ENCODE results near the gene ADD3. TPM values are rescaled to one million over a fixed set of nuclear protein-coding genes. Genes with fewer than 3 reads are reported as not detected.

ADD3 gene
- total RNA-seq, 2 experiments from 2014 or later = 85.2 to 85.8 TPM

DNA sequence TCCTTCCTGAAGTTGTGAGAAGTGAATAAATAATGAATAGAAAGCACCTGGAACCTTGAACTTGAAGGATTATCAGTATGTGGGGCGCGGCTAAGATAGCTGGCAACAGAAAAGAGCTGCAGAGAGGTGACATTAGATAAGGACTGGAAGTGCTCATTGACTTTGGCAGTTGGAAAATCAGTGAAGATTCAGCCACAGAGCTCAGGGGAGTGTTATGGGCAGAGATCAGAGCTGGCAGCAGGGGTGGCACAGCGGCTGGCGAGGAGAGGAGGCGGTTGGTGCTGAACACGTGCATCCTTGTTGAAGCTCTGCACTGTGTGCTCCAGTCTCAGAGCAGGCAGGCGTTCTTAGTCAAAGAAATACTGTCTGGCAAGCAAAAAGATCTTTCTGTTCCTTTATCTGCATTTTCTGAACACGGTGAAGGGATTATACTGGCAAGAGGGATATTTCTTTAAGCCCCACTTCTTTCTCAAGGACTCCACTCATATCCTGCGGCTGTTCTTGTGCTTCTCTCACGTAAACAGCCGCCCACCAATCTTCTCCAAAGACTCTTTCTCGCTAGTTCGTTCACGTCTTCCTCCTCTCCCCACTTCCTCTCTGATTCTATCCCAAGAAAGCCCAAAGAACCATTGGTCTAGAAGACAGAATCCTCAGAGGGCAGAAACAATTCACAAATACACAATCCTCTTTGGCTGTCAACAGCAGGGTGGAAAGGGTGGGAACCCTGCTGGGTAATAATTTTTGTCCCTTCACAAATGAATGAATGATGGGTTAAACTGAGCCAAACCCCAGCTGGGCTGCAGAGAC lies 38.6 kb upstream of the ADD3 start:
- no peaks in the 10 kb centered on the region for H3K36me3 Mint-ChIP-seq (ENCODE audit: low read depth)
- CTCF ChIA-PET = interaction anchor here (0.5 to 2.4 kb wide), 5 partner anchors 10 to 112 kb away, joined by 3 to 16 read pairs (median 6); no protein-coding TSS in a partner anchor

GRCh38 chr10:109969760-109970346 lies 37.9 kb upstream of the ADD3 start:
- intact Hi-C loops (cut with micrococcal nuclease) = no loop called here
- CTCF ChIA-PET = no interaction called here
- peaks cover 2% of the 10 kb centered on the region for H3K4me1 Mint-ChIP-seq (ENCODE audit: low read depth)
- H3K9me3 Mint-ChIP-seq = no peaks in the 10 kb centered on the region
- no peak for DNase-seq
- H3K36me3 Mint-ChIP-seq (ENCODE audit: low read depth) = no peaks in the 10 kb centered on the region
- no peak overlapping the region for H3K27ac Mint-ChIP-seq
- H3K27me3 Mint-ChIP-seq (ENCODE audit: low read depth) = no peaks in the 10 kb centered on the region
- no peak overlapping the region for H3K4me3 Mint-ChIP-seq

More for the DNA sequence above, 38.6 kb upstream of the ADD3 start:
- Mint-ChIP-seq H3K9me3 (no peaks in the 10 kb centered on the region), H3K4me3 (no peak overlapping the region), H3K27me3 (ENCODE audit: low read depth) (no peaks in the 10 kb centered on the region), H3K27ac (no peak overlapping the region), H3K4me1 (ENCODE audit: low read depth) (peaks cover 2% of the 10 kb centered on the region)
- intact Hi-C loops (cut with micrococcal nuclease) = no loop called here
- no peak for DNase-seq

GRCh38 chr10:109971634-109972033 lies 36.1 kb upstream of the ADD3 start:
- H3K4me3 Mint-ChIP-seq = no peak overlapping the region
- no peak for DNase-seq
- intact Hi-C loops (cut with micrococcal nuclease) = no loop called here
- H3K4me1 Mint-ChIP-seq (ENCODE audit: low read depth) = peaks cover 3% of the 10 kb centered on the region
- CTCF ChIA-PET = interaction anchor here (0.6 kb wide), 1 partner anchor 23 kb away, joined by 3 read pairs; no protein-coding TSS in a partner anchor
- H3K9me3 Mint-ChIP-seq = no peaks in the 10 kb centered on the region
- H3K36me3 Mint-ChIP-seq (ENCODE audit: low read depth) = no peaks in the 10 kb centered on the region
- no peaks in the 10 kb centered on the region for H3K27me3 Mint-ChIP-seq (ENCODE audit: low read depth)
- H3K27ac Mint-ChIP-seq = no peak overlapping the region

DNA sequence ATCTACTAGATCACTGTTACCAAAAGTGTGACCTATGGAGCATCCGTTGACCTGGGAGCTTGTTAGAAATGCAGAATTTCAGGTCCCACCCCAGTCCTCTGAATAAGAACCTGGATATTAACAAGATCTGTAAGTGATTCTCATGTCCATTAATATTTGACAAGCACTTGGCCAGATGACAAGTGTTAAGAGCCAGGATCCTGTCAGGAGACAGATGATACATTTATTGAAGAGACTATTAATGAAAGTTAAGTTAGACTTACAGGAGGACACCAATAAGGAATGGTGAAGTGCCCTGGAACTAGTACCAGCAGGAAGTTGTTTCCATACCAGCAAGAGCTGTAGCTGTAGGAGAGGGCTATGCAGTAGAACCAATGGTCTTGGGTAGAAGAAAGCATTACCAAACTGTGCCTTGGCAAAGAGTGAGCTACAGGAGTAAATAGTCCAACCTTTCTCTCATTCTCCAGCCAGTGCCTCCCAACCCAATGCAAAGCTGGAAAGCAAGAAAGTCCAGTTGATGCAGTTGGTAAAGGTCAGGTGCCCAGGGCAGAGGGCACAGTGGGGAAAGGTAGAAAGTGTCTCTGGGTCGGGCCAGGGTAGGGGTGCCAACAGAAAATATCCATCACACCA lies 35.3 kb upstream of the ADD3 start:
- H3K4me1 Mint-ChIP-seq (ENCODE audit: low read depth) = peaks cover 7% of the 10 kb centered on the region
- CTCF ChIA-PET = interaction anchor here (0.9 kb wide), 1 partner anchor 88 kb away, joined by 3 read pairs; no protein-coding TSS in a partner anchor
- no peaks in the 10 kb centered on the region for H3K9me3 Mint-ChIP-seq
- H3K27me3 Mint-ChIP-seq (ENCODE audit: low read depth) = no peaks in the 10 kb centered on the region
- intact Hi-C loops (cut with micrococcal nuclease) = no loop called here
- DNase-seq = no peak
- H3K36me3 Mint-ChIP-seq (ENCODE audit: low read depth) = no peaks in the 10 kb centered on the region
- H3K4me3 Mint-ChIP-seq = no peak overlapping the region
- no peak overlapping the region for H3K27ac Mint-ChIP-seq

DNA sequence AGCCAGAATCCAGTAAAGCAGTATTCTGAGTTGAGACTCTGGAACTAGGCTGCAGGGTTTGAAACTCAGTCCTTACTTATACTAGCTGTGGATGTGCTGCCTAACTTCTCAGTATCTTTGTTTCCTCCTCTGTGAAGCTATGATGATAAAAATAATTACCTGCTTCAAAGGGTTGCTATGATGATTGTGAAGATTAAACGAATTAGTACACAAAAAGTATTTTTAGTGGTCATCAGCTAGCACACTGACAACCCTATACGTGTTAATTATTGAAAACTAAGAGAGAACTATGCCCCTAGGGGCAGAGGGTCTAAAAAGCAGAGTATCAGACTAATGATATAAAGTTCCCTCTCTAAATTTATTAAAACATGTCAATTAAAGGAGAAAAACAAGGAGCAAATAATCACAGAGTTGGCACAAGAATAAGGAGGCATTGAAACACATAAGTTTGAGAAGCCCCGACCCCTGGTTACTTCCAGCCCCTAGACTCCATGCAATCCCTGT lies 34.4 kb upstream of the ADD3 start:
- no peak overlapping the region for H3K27ac Mint-ChIP-seq
- intact Hi-C loops (cut with micrococcal nuclease) = no loop called here
- no peak overlapping the region for H3K4me3 Mint-ChIP-seq
- no peaks in the 10 kb centered on the region for H3K36me3 Mint-ChIP-seq (ENCODE audit: low read depth)
- no peaks in the 10 kb centered on the region for H3K9me3 Mint-ChIP-seq
- no peak for DNase-seq
- H3K27me3 Mint-ChIP-seq (ENCODE audit: low read depth) = no peaks in the 10 kb centered on the region
- CTCF ChIA-PET = interaction anchor here (0.7 to 0.9 kb wide), 3 partner anchors 15 to 106 kb away, joined by 3 read pairs; no protein-coding TSS in a partner anchor
- H3K4me1 Mint-ChIP-seq (ENCODE audit: low read depth) = peaks cover 7% of the 10 kb centered on the region

GRCh38 chr10:109974504-109975191 lies 33.1 kb upstream of the ADD3 start:
- intact Hi-C loops (cut with micrococcal nuclease) = loop anchor here (5.0 kb wide), 1 partner anchor 593 kb away; the partner anchor contains the start of gene SMC3
- Mint-ChIP-seq H3K4me3 (no peak overlapping the region), H3K27ac (no peak overlapping the region), H3K9me3 (no peaks in the 10 kb centered on the region), H3K4me1 (ENCODE audit: low read depth) (peaks cover 14% of the 10 kb centered on the region), H3K36me3 (ENCODE audit: low read depth) (no peaks in the 10 kb centered on the region), H3K27me3 (ENCODE audit: low read depth) (no peaks in the 10 kb centered on the region)
- CTCF ChIA-PET = interaction anchor here (0.6 to 2.3 kb wide), 3 partner anchors 91 to 1116 kb away, joined by 4 to 10 read pairs (median 4); no protein-coding TSS in a partner anchor
- DNase-seq = no peak

GRCh38 chr10:109975244-109976190 lies 32.3 kb upstream of the ADD3 start:
- DNase-seq = no peak
- H3K4me1 Mint-ChIP-seq (ENCODE audit: low read depth) = peaks cover 14% of the 10 kb centered on the region
- H3K27ac Mint-ChIP-seq = no peak overlapping the region
- H3K36me3 Mint-ChIP-seq (ENCODE audit: low read depth) = no peaks in the 10 kb centered on the region
- H3K27me3 Mint-ChIP-seq (ENCODE audit: low read depth) = no peaks in the 10 kb centered on the region
- CTCF ChIA-PET = interaction anchor here (0.6 to 2.3 kb wide), 12 partner anchors 18 to 1115 kb away, joined by 3 to 10 read pairs (median 4); no protein-coding TSS in a partner anchor
- H3K4me3 Mint-ChIP-seq = no peak overlapping the region
- H3K9me3 Mint-ChIP-seq = no peaks in the 10 kb centered on the region
- intact Hi-C loops (cut with micrococcal nuclease) = loop anchor here (5.0 kb wide), 1 partner anchor 592 kb away; the partner anchor contains the start of gene SMC3

GRCh38 chr10:109976681-109977080 lies 31.1 kb upstream of the ADD3 start:
- Mint-ChIP-seq H3K4me3 (no peak overlapping the region), H3K27me3 (ENCODE audit: low read depth) (no peaks in the 10 kb centered on the region), H3K9me3 (no peaks in the 10 kb centered on the region), H3K27ac (no peak overlapping the region), H3K4me1 (ENCODE audit: low read depth) (peaks cover 14% of the 10 kb centered on the region), H3K36me3 (ENCODE audit: low read depth) (no peaks in the 10 kb centered on the region)
- intact Hi-C loops (cut with micrococcal nuclease) = loop anchor here (5.0 kb wide), 1 partner anchor 591 kb away; the partner anchor contains the start of gene SMC3
- CTCF ChIA-PET = interaction anchor here (0.6 to 2.3 kb wide), 14 partner anchors 20 to 303 kb away, joined by 3 to 10 read pairs (median 4); no protein-coding TSS in a partner anchor
- no peak for DNase-seq

DNA sequence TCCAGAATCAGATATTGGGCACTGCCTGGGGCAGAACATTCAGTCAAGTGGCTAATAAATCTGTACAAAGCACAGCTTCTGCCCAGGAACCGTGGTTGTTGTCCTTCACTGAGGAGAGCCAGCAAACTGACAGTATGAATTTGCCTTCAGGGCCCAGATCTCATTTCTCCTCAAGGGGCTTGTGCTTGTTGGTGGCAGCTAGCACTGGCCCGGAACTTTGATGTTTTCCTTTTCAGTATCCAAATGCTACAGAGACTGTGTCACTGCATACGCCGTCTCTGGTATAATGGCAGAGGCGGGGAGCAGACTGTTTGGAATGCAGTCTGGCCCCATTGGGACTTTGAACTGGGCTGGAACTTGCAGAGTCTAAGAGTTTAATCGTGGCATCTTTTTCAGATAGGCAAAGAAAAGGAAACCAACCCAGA lies 30.4 kb upstream of the ADD3 start:
- DNase-seq = no peak
- no peak overlapping the region for H3K4me3 Mint-ChIP-seq
- H3K36me3 Mint-ChIP-seq (ENCODE audit: low read depth) = no peaks in the 10 kb centered on the region
- H3K9me3 Mint-ChIP-seq = no peaks in the 10 kb centered on the region
- intact Hi-C loops (cut with micrococcal nuclease) = loop anchor here (5.0 kb wide), 1 partner anchor 590 kb away; the partner anchor contains the start of gene SMC3
- CTCF ChIA-PET = interaction anchor here (0.7 to 4.4 kb wide), 11 partner anchors 9 to 165 kb away, joined by 3 to 16 read pairs (median 5); no protein-coding TSS in a partner anchor
- no peak overlapping the region for H3K27ac Mint-ChIP-seq
- peaks cover 14% of the 10 kb centered on the region for H3K4me1 Mint-ChIP-seq (ENCODE audit: low read depth)
- no peaks in the 10 kb centered on the region for H3K27me3 Mint-ChIP-seq (ENCODE audit: low read depth)

- CTCF ChIA-PET = interaction anchor here (0.6 to 4.4 kb wide), 27 partner anchors 10 to 275 kb away, joined by 3 to 16 read pairs (median 3); partner anchors contain the start of gene ADD3
- no peak overlapping the region for H3K27ac Mint-ChIP-seq
- intact Hi-C loops (cut with micrococcal nuclease) = loop anchor here (1.0 to 5.0 kb wide), 9 partner anchors 29 to 589 kb away; partner anchors contain the start of genes ADD3 and SMC3
- DNase-seq = peak; percentile 87
- H3K4me3 Mint-ChIP-seq = no peak overlapping the region
- no peaks in the 10 kb centered on the region for H3K9me3 Mint-ChIP-seq
- peaks cover 14% of the 10 kb centered on the region for H3K4me1 Mint-ChIP-seq (ENCODE audit: low read depth)
- no peaks in the 10 kb centered on the region for H3K36me3 Mint-ChIP-seq (ENCODE audit: low read depth)
- no peaks in the 10 kb centered on the region for H3K27me3 Mint-ChIP-seq (ENCODE audit: low read depth)
These were observed 29.3 kb upstream of the ADD3 start for GRCh38 chr10:109978481-109978880.

All from activated naive CD4-positive, alpha-beta T cell treated with anti-CD3 and anti-CD28 coated beads for 36 hours (primary cell).